Omental fat pad (tissue), 4 donors: ENCODE measurements around the gene MCM3. TPM values are rescaled to one million over a fixed set of nuclear protein-coding genes. Genes with fewer than 3 reads are reported as not detected.

Source experiments
- ATAC-seq: fragments of 150-250 bp; one replicate; pipeline ENCODE4 v1.9.1; 2016; ENCODE audit warnings: mild to moderate bottlenecking, moderate library complexity; ENCODE audit not compliant: low FRiP score
- DNase-seq: peaks from one replicate; pipeline ENCODE4 v3.0.0-alpha.2; 2019; ENCODE audit warnings: low spot score
- total RNA-seq, 4 donors: library from RNA; depleted of rRNA; stranded (reverse); fragments of >200 nt; gene quantifications; one replicate each; pipeline ENCODE4 v1.1.0, GENCODE V29; 2016
- TF ChIP-seq, protein P1 (sequence below), 3 donors: fragments of 450-650 bp; IDR thresholded peaks; one replicate each; pipeline ENCODE4 v1.5.1; 2016 to 2017; ENCODE audit warnings: antibody characterized with exemption in 3 of 3, mild to moderate bottlenecking in 3 of 3, moderate library complexity in 2 of 3

The MCM3 gene
- total RNA-seq, 4 donors from 2014 or later, result 24.8 to 43.0 (median 32.3) TPM

DNA sequence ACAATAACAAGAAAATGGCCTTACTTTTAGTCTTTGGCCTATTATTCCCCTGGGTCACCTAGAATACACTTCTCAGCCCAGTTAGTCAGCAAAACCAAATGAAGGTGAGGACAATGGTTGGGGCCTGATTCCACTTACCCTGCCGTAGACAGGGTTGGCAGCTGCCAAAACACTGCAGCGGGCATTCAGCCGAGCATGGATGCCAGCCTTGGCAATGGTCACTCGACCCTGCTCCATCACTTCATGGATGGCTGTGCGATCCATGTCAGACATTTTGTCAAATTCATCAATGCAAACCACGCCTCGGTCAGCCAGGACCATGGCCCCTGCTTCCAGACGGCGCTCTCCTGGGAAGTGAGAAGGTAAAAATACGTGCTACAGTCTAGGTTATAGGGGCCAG, 8.4 kb downstream of the MCM3 start:
- DNase-seq, result no peak
- TF ChIP-seq, protein P1, sequence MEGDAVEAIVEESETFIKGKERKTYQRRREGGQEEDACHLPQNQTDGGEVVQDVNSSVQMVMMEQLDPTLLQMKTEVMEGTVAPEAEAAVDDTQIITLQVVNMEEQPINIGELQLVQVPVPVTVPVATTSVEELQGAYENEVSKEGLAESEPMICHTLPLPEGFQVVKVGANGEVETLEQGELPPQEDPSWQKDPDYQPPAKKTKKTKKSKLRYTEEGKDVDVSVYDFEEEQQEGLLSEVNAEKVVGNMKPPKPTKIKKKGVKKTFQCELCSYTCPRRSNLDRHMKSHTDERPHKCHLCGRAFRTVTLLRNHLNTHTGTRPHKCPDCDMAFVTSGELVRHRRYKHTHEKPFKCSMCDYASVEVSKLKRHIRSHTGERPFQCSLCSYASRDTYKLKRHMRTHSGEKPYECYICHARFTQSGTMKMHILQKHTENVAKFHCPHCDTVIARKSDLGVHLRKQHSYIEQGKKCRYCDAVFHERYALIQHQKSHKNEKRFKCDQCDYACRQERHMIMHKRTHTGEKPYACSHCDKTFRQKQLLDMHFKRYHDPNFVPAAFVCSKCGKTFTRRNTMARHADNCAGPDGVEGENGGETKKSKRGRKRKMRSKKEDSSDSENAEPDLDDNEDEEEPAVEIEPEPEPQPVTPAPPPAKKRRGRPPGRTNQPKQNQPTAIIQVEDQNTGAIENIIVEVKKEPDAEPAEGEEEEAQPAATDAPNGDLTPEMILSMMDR (IDR thresholded peaks at IDR 0.05), result no peak
- ATAC-seq, result no peak

DNA sequence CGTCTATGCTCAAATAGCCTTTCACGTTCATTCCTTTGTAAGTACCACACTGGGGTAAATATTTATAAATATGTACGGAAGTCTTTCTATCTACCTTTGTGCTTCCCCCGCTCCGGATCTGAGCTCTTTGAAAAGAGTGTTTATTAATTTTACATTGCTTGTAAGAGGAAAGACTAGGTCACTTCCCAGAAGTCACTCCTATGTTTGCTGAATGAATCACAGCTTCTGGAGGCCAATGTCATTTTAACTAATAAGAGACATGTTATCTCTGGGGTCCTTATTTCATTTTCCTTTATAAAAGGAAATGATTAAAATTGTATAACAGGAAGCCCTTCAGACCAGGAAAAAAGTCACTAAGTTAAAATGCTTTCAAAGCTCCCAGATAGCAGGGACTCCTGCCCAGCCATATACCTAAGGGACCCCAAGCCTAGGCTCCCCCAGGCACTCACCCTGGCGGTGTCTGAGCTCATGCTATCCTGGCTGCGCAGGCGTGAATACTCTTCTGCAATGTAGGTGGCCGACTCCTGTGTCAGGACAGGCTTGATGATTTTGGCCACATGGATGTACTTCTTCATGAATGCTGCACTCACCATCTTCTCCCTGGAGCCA, 12.6 kb downstream of the MCM3 start:
- TF ChIP-seq, protein P1 (IDR thresholded peaks at IDR 0.05), result no peak
- ATAC-seq (no peak), DNase-seq (no peak)

DNA sequence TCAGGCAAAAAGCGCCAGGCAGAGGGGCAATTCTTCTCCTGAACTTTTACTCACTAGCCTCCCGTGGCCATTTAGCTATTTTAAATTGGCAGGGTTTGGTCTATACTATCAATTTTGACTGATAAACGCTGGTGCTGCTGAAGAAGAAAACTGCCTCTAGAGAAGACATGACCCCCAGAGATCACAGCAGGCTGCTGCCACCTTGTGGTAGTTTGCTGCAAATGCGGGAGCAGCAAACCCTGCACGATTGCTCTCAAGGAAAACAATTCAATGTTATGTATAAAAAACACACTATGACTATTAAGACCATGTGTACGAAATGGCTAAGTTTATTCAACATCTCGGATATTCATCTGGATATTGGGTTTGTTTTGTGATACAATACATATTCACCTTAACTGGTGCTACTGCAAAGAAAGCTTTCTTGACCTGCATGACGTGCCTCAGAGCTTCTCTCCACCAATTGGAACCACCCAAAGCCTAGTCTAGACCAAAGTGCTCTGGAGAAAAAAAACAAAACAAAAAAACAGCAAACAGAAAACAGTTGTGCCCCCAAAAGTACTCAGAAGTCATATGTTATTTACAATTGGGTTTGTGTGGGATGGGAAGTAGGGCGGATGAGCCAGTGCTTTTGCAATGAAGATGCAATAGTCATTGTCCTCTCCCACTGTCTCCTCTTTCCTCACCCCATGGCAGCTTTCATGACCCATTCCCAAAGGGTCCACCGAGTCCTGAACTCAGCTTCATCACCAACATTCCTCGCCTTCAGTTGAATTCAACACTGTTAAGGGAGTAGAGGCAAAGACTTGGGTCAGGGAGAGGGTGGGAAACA, 20.6 kb downstream of the MCM3 start:
- TF ChIP-seq, protein P1 (IDR thresholded peaks at IDR 0.05), result no peak
- ATAC-seq (no peak), DNase-seq (no peak)

DNA sequence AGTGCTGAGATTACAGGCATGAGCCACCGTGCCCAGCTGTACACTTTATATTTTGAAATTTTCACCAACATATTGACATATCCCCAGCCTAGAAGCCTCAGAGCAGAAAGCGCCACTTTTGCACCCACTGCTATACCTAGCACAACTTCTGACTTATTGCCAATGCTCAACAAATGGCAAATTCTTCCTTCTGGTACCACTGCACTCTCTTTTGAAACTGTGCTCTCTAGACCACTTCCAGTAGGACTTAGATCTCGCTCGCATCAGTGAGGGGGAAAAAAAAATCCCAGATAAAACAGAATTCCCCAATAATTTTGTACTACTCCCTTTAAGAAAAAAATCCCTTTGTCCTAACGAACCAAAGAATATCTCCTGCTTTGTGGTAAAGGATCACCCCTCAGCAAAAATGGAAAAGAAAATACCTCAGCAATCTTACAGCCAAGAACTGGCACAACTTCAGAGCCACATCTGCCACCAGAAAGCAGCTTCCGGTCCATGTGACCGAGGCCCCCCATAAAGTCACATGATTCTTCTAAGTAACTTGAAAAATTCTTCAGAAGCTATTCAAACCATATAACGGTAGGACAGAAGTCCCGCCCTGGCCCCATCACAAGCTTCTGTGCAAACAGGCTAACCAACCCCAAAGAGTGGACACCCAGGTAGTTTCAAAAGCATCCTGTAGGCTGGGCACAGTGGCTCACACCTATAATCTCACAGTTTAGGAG, 21.8 kb downstream of the MCM3 start:
- ATAC-seq, result no peak

DNA sequence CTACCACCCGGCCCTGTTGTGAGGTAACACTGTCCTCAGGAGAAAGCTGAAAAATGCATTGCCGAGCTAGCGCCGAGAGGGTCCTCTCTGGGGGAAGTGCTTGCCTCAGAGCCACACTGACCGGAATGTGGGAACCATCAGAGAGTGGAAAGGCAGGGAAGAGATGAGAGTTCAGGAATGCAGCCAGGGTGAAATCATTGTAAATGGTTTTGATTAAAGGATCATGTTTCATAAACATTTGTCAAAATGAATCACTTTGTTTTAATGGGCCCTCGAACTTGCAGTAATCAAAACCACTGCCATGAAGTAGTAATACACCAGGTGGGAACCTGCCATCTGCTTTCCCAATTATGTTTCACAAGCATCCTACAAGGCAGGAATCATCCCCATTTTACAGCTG, 23.3 kb downstream of the MCM3 start:
- TF ChIP-seq, protein P1 (IDR thresholded peaks at IDR 0.05), result no peak
- ATAC-seq, result no peak
- no peak for DNase-seq

More for the DNA sequence above, 21.8 kb downstream of the MCM3 start:
- TF ChIP-seq, protein P1 (IDR thresholded peaks at IDR 0.05), result no peak
- no peak for DNase-seq

DNA sequence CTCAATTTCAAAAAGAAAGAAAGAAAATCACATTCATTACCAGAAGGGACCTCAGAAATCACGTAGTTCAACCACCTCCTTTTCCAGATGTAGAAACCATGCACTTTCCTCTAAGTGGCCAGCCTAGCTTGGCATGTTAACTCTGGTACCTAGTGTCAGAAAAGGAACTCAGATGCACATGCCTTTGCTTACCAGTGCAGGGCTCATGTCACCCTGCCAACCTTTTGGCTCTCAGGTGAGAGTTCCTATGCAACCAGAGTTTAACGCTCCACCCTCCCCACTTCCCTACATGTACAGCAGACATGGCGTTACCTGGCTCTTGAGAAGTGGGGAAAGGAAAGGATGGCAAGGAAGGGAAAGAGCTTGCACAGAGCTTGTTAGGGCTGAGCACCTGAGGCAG, 23.9 kb downstream of the MCM3 start:
- TF ChIP-seq, protein P1 (IDR thresholded peaks at IDR 0.05), result no peak
- ATAC-seq, result no peak
- DNase-seq, result no peak
